ENCODE data around the gene KIT.
"Not testable (repeated sequence)": the region's sequence is repeated elsewhere in the genome, so short reads cannot be mapped to it uniquely, and the experiment has no call there.

DNA sequence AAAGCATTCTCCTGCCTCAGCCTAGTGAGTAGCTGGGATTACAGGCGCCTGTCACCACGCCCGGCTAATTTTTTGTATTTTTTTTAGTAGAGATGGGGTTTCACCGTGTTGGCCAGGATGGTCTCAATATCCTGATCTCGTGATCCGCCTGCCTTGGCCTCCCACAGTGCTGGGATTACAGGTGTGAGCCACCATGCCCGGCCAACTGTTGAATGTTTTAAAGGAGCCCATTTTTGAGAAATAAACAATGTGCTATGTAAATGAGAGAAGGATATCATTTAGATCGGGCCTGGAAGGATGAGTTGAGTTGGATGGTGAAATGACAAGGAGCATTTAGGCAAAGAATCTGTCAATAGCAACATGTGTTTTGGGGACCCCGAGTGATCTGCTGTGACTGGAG, 16.7 kb upstream of the KIT start:
- TF ChIP-seq TCF7L2 (IDR thresholded peaks at IDR 0.05; ENCODE audit: borderline replicate concordance, extremely low read depth, insufficient read depth, insufficient read length); POLR2AphosphoS5 (IDR thresholded peaks at IDR 0.05; ENCODE audit: low read depth, low read length); EZH2 (IDR thresholded peaks at IDR 0.05); POLR2A (IDR thresholded peaks at IDR 0.05; ENCODE audit: borderline replicate concordance, extremely low read depth, insufficient read depth, insufficient read length); EGR1 (IDR thresholded peaks at IDR 0.05; ENCODE audit: low read depth); SIN3A (IDR thresholded peaks at IDR 0.05; ENCODE audit: low read depth); YY1 (IDR thresholded peaks at IDR 0.05; ENCODE audit: extremely low read depth, insufficient replicate concordance, low read depth, low read length); SP1 (IDR thresholded peaks at IDR 0.05; ENCODE audit: low read depth): not testable (repeated sequence)
- TF ChIP-seq, protein P1, sequence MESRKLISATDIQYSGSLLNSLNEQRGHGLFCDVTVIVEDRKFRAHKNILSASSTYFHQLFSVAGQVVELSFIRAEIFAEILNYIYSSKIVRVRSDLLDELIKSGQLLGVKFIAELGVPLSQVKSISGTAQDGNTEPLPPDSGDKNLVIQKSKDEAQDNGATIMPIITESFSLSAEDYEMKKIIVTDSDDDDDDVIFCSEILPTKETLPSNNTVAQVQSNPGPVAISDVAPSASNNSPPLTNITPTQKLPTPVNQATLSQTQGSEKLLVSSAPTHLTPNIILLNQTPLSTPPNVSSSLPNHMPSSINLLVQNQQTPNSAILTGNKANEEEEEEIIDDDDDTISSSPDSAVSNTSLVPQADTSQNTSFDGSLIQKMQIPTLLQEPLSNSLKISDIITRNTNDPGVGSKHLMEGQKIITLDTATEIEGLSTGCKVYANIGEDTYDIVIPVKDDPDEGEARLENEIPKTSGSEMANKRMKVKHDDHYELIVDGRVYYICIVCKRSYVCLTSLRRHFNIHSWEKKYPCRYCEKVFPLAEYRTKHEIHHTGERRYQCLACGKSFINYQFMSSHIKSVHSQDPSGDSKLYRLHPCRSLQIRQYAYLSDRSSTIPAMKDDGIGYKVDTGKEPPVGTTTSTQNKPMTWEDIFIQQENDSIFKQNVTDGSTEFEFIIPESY (IDR thresholded peaks at IDR 0.05; ENCODE audit: extremely low read depth, insufficient replicate concordance, low read length) = not testable (repeated sequence)
- TF ChIP-seq, protein P2, sequence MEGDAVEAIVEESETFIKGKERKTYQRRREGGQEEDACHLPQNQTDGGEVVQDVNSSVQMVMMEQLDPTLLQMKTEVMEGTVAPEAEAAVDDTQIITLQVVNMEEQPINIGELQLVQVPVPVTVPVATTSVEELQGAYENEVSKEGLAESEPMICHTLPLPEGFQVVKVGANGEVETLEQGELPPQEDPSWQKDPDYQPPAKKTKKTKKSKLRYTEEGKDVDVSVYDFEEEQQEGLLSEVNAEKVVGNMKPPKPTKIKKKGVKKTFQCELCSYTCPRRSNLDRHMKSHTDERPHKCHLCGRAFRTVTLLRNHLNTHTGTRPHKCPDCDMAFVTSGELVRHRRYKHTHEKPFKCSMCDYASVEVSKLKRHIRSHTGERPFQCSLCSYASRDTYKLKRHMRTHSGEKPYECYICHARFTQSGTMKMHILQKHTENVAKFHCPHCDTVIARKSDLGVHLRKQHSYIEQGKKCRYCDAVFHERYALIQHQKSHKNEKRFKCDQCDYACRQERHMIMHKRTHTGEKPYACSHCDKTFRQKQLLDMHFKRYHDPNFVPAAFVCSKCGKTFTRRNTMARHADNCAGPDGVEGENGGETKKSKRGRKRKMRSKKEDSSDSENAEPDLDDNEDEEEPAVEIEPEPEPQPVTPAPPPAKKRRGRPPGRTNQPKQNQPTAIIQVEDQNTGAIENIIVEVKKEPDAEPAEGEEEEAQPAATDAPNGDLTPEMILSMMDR (IDR thresholded peaks at IDR 0.05 in 2 of 3, conservative IDR thresholded peaks at IDR 0.05 in 1 of 3; ENCODE audit: borderline replicate concordance in 1 of 3, insufficient read depth in 1 of 3, low read depth in 2 of 3, low read length in 2 of 3) = not testable (repeated sequence)
- TF ChIP-seq, protein P3, sequence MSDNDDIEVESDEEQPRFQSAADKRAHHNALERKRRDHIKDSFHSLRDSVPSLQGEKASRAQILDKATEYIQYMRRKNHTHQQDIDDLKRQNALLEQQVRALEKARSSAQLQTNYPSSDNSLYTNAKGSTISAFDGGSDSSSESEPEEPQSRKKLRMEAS (IDR thresholded peaks at IDR 0.05) = not testable (repeated sequence)
- TF ChIP-seq, protein P4, sequence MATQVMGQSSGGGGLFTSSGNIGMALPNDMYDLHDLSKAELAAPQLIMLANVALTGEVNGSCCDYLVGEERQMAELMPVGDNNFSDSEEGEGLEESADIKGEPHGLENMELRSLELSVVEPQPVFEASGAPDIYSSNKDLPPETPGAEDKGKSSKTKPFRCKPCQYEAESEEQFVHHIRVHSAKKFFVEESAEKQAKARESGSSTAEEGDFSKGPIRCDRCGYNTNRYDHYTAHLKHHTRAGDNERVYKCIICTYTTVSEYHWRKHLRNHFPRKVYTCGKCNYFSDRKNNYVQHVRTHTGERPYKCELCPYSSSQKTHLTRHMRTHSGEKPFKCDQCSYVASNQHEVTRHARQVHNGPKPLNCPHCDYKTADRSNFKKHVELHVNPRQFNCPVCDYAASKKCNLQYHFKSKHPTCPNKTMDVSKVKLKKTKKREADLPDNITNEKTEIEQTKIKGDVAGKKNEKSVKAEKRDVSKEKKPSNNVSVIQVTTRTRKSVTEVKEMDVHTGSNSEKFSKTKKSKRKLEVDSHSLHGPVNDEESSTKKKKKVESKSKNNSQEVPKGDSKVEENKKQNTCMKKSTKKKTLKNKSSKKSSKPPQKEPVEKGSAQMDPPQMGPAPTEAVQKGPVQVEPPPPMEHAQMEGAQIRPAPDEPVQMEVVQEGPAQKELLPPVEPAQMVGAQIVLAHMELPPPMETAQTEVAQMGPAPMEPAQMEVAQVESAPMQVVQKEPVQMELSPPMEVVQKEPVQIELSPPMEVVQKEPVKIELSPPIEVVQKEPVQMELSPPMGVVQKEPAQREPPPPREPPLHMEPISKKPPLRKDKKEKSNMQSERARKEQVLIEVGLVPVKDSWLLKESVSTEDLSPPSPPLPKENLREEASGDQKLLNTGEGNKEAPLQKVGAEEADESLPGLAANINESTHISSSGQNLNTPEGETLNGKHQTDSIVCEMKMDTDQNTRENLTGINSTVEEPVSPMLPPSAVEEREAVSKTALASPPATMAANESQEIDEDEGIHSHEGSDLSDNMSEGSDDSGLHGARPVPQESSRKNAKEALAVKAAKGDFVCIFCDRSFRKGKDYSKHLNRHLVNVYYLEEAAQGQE (IDR thresholded peaks at IDR 0.05; ENCODE audit: low read depth) = not testable (repeated sequence)

Data from HCT116 (cell line).